ENCODE results near the gene UGT2B15.
"Not testable (repeated sequence)": the region's sequence is repeated elsewhere in the genome, so short reads cannot be mapped to it uniquely, and the experiment has no call there.

The UGT2B15 gene

DNA sequence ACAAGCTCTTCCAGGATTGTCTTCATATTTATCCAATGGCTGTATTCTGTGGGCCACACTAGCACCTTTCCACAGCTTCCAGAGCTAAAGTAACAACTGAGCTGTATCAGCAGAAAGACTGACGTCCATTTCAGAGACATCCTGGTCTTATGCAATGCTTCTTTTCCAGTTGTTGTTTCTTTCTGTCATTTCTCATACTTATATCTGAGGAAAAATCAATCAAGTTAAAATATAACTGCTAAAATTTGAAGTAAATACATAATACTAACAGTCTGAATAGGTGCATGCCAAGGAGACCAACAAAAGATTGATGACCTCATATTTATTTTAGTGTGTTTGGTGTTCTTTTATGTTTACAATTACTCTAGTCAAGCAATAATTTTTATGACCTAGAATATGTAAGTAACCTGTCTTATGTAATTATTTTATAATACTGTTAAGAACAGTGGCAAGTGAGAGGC, at the start of gene UGT2B15:
Gene UGT2B15 (minus strand): TSS at position 174 of the 461 bp plus-strand sequence. CDS start 34 bp downstream, at position 140.
- in situ Hi-C loops (cut with HindIII; ENCODE audit: low sequenced_read_pairs); DNase-seq (ENCODE audit: low read depth, low spot score); H3K4me3 ChIP-seq (ENCODE audit: low read depth, low read length): not testable (repeated sequence)

DNA sequence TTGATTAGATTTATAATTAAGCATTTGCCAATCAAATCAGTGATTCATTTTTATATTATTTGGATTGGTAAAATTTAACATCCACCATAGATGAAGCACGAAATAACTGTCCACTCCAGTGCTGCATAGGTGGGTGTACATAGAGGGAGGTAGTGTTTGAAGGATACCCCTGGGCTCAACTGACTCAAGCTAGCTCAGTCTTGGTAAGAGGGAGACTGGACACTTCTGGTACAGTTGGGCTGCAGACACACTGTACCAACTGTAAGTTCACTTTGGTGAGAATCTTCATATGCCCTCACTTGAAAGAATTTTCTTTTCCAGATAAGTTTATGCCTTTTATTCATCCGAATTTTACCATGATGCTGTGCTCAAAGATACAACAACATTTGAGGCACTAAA, 48.6 kb upstream of the UGT2B15 start:
- TF ChIP-seq, protein P1, sequence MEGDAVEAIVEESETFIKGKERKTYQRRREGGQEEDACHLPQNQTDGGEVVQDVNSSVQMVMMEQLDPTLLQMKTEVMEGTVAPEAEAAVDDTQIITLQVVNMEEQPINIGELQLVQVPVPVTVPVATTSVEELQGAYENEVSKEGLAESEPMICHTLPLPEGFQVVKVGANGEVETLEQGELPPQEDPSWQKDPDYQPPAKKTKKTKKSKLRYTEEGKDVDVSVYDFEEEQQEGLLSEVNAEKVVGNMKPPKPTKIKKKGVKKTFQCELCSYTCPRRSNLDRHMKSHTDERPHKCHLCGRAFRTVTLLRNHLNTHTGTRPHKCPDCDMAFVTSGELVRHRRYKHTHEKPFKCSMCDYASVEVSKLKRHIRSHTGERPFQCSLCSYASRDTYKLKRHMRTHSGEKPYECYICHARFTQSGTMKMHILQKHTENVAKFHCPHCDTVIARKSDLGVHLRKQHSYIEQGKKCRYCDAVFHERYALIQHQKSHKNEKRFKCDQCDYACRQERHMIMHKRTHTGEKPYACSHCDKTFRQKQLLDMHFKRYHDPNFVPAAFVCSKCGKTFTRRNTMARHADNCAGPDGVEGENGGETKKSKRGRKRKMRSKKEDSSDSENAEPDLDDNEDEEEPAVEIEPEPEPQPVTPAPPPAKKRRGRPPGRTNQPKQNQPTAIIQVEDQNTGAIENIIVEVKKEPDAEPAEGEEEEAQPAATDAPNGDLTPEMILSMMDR (IDR thresholded peaks at IDR 0.05; ENCODE audit: low read depth, low read length), result no peak
- no peak for DNase-seq (ENCODE audit: low read depth, low spot score)
- no peak overlapping the region for H3K4me3 ChIP-seq (ENCODE audit: low read depth, low read length)
- in situ Hi-C loops (cut with HindIII; ENCODE audit: low sequenced_read_pairs), result no loop called here

DNA sequence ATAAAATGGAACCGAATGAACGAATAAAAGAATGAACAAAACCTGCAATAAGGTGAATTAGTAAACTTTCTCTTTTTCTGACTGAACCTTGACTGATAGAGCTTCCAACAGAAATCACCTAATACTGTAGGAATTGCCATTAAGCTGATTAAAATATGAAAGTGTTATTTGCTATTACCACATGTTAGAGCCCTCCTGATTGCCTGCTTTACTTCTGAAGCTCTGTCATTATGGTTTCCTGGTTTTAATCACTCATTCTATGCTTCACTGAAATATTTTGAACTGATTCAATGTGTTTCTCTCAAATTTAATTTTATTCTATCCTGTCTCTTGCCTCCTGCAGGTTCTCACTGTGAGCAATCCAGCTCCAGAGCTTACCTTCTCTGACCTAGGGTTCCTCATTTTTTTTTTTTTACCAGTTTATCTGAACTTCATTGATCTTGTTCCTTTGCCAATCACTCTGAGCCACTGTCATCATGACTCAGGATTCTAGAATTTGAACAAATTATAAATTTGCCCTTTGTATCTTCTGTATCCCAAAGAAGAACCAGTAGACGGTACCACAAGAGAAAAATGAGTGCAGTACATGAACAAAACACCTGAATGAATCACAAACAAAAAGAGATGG, 48.1 kb upstream of the UGT2B15 start:
- TF ChIP-seq, protein P1 (IDR thresholded peaks at IDR 0.05; ENCODE audit: low read depth, low read length), result no peak
- in situ Hi-C loops (cut with HindIII; ENCODE audit: low sequenced_read_pairs), result no loop called here

DNA sequence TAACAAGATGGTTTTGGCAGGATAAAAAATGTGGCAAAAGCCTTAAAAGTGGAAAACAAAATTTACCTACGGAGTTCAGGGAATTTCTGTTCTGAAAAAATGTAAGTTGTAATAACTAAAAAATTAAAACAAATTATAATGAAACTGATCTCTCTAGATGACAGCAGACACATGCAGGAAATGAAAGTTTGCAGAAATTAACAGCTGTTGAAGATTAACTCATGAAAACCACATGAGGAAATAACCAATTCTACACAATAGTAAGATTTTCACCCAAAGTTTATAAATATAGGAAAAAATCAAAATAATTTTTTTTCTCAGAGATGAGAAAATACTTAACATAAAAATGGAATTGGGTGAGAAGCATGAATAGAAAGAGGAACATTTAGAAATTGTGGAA, 47.5 kb upstream of the UGT2B15 start:
- in situ Hi-C loops (cut with HindIII; ENCODE audit: low sequenced_read_pairs), result no loop called here
- TF ChIP-seq, protein P1 (IDR thresholded peaks at IDR 0.05; ENCODE audit: low read depth, low read length), result no peak
- no peak for DNase-seq (ENCODE audit: low read depth, low spot score)
- no peak overlapping the region for H3K4me3 ChIP-seq (ENCODE audit: low read depth, low read length)

More for the DNA sequence above, 48.1 kb upstream of the UGT2B15 start:
- no peak for DNase-seq (ENCODE audit: low read depth, low spot score)
- no peak overlapping the region for H3K4me3 ChIP-seq (ENCODE audit: low read depth, low read length)

DNA sequence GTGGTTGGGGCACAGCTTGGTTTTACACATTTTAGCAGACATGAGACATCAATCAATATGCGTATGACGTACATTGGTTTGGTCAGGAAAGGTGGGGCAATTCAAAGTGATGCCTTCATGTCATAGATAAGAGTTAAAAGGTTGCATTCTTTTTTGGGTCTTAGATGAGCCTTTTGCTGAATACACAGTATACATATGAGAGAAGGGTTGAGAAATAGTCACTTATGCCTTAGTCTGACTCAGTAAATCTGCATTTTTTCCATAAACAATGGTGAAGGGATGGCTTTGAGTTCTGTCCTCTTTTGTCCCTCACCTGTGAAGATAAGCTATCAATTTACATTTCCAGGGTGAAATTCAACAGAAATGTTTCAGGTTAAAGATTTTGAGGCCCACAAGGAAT, 43.9 kb upstream of the UGT2B15 start:
- DNase-seq (ENCODE audit: low read depth, low spot score), result no peak
- TF ChIP-seq, protein P1 (IDR thresholded peaks at IDR 0.05; ENCODE audit: low read depth, low read length), result no peak
- no peak overlapping the region for H3K4me3 ChIP-seq (ENCODE audit: low read depth, low read length)
- in situ Hi-C loops (cut with HindIII; ENCODE audit: low sequenced_read_pairs), result no loop called here

DNA sequence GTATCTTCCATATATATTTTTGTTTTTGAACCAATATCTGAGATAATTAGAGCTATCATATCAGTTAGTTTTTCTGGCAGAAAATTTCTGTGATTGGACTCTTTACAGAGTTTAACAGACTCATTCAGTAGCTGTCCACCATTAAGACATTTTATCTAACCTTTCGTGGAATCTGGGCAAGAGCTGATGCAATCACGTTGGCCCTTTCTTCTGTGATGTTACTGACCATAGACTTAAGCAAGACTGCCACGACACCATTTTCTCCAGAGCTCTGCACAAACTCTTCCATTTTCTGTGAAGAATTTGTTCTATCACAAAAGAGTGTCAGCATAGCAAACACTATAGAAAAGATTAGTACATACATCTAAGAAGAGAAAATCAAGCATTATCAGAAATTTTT, 41.8 kb upstream of the UGT2B15 start:
- H3K4me3 ChIP-seq (ENCODE audit: low read depth, low read length), result no peak overlapping the region
- TF ChIP-seq, protein P1 (IDR thresholded peaks at IDR 0.05; ENCODE audit: low read depth, low read length), result no peak
- in situ Hi-C loops (cut with HindIII; ENCODE audit: low sequenced_read_pairs), result no loop called here
- no peak for DNase-seq (ENCODE audit: low read depth, low spot score)

DNA sequence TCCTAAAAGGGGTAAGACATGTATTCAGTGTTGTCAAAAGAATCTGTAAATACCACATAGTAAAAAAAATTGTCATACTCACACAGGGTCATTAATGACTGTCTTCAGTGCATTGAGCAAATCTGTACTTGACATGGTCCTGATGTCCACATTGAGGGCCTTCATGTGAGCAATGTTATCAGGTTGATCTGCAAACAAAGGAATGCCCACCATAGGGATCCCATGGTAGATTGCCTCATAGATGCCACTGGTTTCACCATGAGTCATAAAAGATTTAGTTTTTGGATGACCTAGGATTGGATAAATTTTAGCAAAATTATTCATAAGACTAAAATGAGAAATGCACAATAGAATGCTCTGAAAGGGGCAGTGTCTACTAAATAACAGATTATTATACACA, 38.1 kb upstream of the UGT2B15 start:
- in situ Hi-C loops (cut with HindIII; ENCODE audit: low sequenced_read_pairs), result no loop called here
- no peak overlapping the region for H3K4me3 ChIP-seq (ENCODE audit: low read depth, low read length)
- no peak for DNase-seq (ENCODE audit: low read depth, low spot score)
- TF ChIP-seq, protein P1 (IDR thresholded peaks at IDR 0.05; ENCODE audit: low read depth, low read length), result no peak

DNA sequence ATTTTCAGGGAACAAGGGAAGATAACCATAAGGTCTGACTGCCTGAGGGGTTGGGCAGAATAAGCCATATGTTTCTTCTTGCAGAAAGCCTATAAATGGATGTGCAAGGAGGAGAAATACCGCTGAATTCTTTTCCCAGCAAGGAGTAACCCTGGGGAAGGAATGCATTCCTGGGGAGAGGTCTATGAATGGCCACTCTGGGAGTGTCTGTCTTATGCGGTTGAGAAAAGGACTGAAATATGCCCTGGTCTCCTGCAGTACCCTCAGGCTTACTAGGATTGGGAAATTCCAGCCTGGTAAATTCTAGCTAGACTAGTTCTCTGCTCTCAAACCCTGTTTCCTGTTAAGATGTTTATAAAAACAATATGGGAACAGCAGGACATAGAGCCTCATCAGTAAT, 32.7 kb upstream of the UGT2B15 start:
- in situ Hi-C loops (cut with HindIII; ENCODE audit: low sequenced_read_pairs), result not testable (repeated sequence)

More for the DNA sequence above, 32.7 kb upstream of the UGT2B15 start:
- not testable (repeated sequence) for DNase-seq (ENCODE audit: low read depth, low spot score); H3K4me3 ChIP-seq (ENCODE audit: low read depth, low read length)
